Endothelial cell of umbilical vein (primary cell): Measurements from ENCODE around the gene RHOA.

ENCODE experiments used
- CTCF ChIP-seq, 2 donors: IDR thresholded peaks; 1 replicate in 1 of 2; 2 replicates in 1 of 2; pipeline ENCODE4 v1.5.1; 2011; ENCODE audit warnings: low read length in 2 of 2, mild to moderate bottlenecking in 2 of 2, moderate library complexity in 2 of 2, control low read depth in 1 of 2, inconsistent platforms in 1 of 2, low read depth in 1 of 2; ENCODE audit not compliant: insufficient read depth in 1 of 2; ENCODE audit errors: extremely low read depth in 1 of 2
- EZH2 ChIP-seq: IDR thresholded peaks from 2 replicates; pipeline ENCODE4 v1.6.1; 2012; ENCODE audit warnings: borderline replicate concordance, low read depth, mild to moderate bottlenecking, moderate library complexity, low read length, inconsistent platforms; ENCODE audit not compliant: severe bottlenecking
- JUN ChIP-seq: IDR thresholded peaks from 2 replicates; pipeline ENCODE4 v1.6.1; 2011; ENCODE audit warnings: borderline replicate concordance, low read depth; ENCODE audit not compliant: insufficient read length, insufficient read depth
- MAX ChIP-seq: IDR thresholded peaks from 2 replicates; pipeline ENCODE4 v1.6.1; 2011; ENCODE audit not compliant: insufficient read depth, insufficient read length
- MYC ChIP-seq: IDR thresholded peaks from one replicate; pipeline ENCODE4 v1.6.1; 2011; ENCODE audit warnings: mild to moderate bottlenecking, low read depth, low read length
- POLR2A ChIP-seq: IDR thresholded peaks from 2 replicates; pipeline ENCODE4 v1.6.1; 2012; ENCODE audit warnings: low read depth, mild to moderate bottlenecking, control low read depth, low read length
- POLR2AphosphoS5 ChIP-seq: IDR thresholded peaks from 2 replicates; pipeline ENCODE4 v1.6.1; 2012; ENCODE audit warnings: low read depth, mild to moderate bottlenecking, control low read depth, low read length, moderate library complexity; ENCODE audit not compliant: insufficient read depth

GRCh38 chr3:49333091-49333490 is 78.7 kb downstream of the RHOA start:
- TF ChIP-seq CTCF (IDR thresholded peaks at IDR 0.05; ENCODE audit: extremely low read depth in 1 of 2, insufficient read depth in 1 of 2, low read depth in 1 of 2, low read length in 2 of 2) (no peak), EZH2 (no peak), MYC (no peak), JUN (no peak), POLR2A (no peak), POLR2AphosphoS5 (no peak), MAX (no peak)
